Body of pancreas (tissue), 4 donors: ENCODE measurements around the gene ZFPL1. TPM values are rescaled to one million over a fixed set of nuclear protein-coding genes. Genes with fewer than 3 reads are reported as not detected.

Experiments used
- ATAC-seq: fragments of 150-250 bp; one replicate; pipeline ENCODE4 v1.9.1; 2016
- DNase-seq, 4 donors: peaks; one replicate each; pipeline ENCODE4 v3.0.0-alpha.2; 2019
- H3K27ac ChIP-seq, 4 donors: fragments of 200-600 bp; sonication (generic); 1 replicate in 3 of 4; 2 replicates in 1 of 4; pipeline versions ENCODE4 v1.5.1 to v1.6.1; 2016 to 2019; ENCODE audit warnings: mild to moderate bottlenecking in 1 of 4, mixed read lengths in 1 of 4, moderate library complexity in 1 of 4
- H3K27me3 ChIP-seq, 2 donors: fragments of 200-600 bp; sonication (generic); one replicate each; pipeline ENCODE4 v1.6.0; 2016; ENCODE audit warnings: mild to moderate bottlenecking in 1 of 2
- H3K36me3 ChIP-seq, 2 donors: fragments of 200-600 bp; sonication (generic); replicated peaks in 1 of 2; 2 replicates each; pipeline ENCODE4 v1.5.1; 2016; ENCODE audit warnings: low read depth in 2 of 2; ENCODE audit not compliant: insufficient read depth in 1 of 2
- H3K4me1 ChIP-seq: fragments of 200-600 bp; sonication (generic); one replicate; pipeline ENCODE4 v1.6.0; 2016
- H3K4me3 ChIP-seq, 2 donors: fragments of 200-600 bp; sonication (generic); 1 replicate in 1 of 2; 2 replicates in 1 of 2; pipeline ENCODE4 v1.5.1; 2016 to 2019
- H3K9me3 ChIP-seq, 3 donors: fragments of 200-600 bp; sonication (generic); 1 replicate in 2 of 3; 2 replicates in 1 of 3; pipeline ENCODE4 v1.5.1; 2016
- CTCF ChIP-seq, 7 experiments: fragments of 450-650 bp in 4 of 7; fragments of 200-600 bp in 3 of 7; sonication (generic) in 3 of 7; IDR thresholded peaks; one replicate each; pipeline ENCODE4 v1.5.1; 2016 to 2019; ENCODE audit warnings: antibody characterized with exemption in 7 of 7
- POLR2A ChIP-seq, 3 donors: fragments of 450-650 bp; IDR thresholded peaks; one replicate each; pipeline ENCODE4 v1.6.1; 2016; ENCODE audit warnings: antibody characterized with exemption in 3 of 3, mild to moderate bottlenecking in 2 of 3
- WGBS, 2 donors: methylation state at CpG; one replicate each; pipeline ENCODE4 v1.1.5; 2017; 5-methylcytosine and 5-hydroxymethylcytosine counted together
- intact Hi-C: fragments of 100-400 bp; cut with DNase I; formaldehyde crosslinking; loops from one replicate; pipeline ENCODE4 v1.15.1; 2023
- total RNA-seq, 2 donors: library from RNA; depleted of rRNA; stranded (reverse); fragments of >200 nt; gene quantifications; one replicate each; pipeline ENCODE4 v1.1.0, GENCODE V29; 2016

The ZFPL1 gene
- total RNA-seq, 2 donors from 2014 or later: 23.1 to 29.3 TPM

GRCh38 chr11:65124480-65125196 lies 40.6 kb downstream of the ZFPL1 start:
- Histone ChIP-seq H3K4me3 (no peak overlapping the region), H3K4me1 (peaks cover 33% of the 10 kb centered on the region), H3K9me3 (no peaks in the 10 kb centered on the region), H3K36me3 (peaks cover 18 to 34% of the 10 kb centered on the region in 2 donors), H3K27ac (peak overlapping the region in 1 of 4 donors; percentile 6), H3K27me3 (no peaks in the 10 kb centered on the region)
- TF ChIP-seq CTCF (IDR thresholded peaks at IDR 0.05) (no peak), POLR2A (IDR thresholded peaks at IDR 0.05) (no peak)
- ATAC-seq (no peak), DNase-seq (peak in 1 of 4 donors; percentile 9)
- 84 to 87% methylated on average over 5 of the region's 5 CpGs for WGBS, 2 donors
- intact Hi-C loops: no loop called here

- Histone ChIP-seq H3K27ac (peak overlapping the region in 1 of 4 donors; percentile 6), H3K27me3 (no peaks in the 10 kb centered on the region), H3K4me3 (no peak overlapping the region), H3K9me3 (no peaks in the 10 kb centered on the region), H3K36me3 (peaks cover 26 to 40% of the 10 kb centered on the region in 2 donors), H3K4me1 (peaks cover 30% of the 10 kb centered on the region)
- WGBS, 2 donors: 78 to 81% methylated on average over 10 to 12 of the region's 12 CpGs
- TF ChIP-seq POLR2A (IDR thresholded peaks at IDR 0.05) (no peak), CTCF (IDR thresholded peaks at IDR 0.05) (no peak)
- DNase-seq: no peak
- intact Hi-C loops: no loop called here
- ATAC-seq: no peak
Observed at GRCh38 chr11:65125197-65126056, 41.4 kb downstream of the ZFPL1 start.

- intact Hi-C loops: no loop called here
- peaks cover 31% of the 10 kb centered on the region for H3K4me1 ChIP-seq
- no peak overlapping the region for H3K27ac ChIP-seq
- no peaks in the 10 kb centered on the region for H3K27me3 ChIP-seq
- ATAC-seq (no peak), DNase-seq (no peak)
- H3K9me3 ChIP-seq: no peaks in the 10 kb centered on the region
- peak in 1 of 3 donors; percentile 11 for TF ChIP-seq POLR2A (IDR thresholded peaks at IDR 0.05)
- no peak for TF ChIP-seq CTCF (IDR thresholded peaks at IDR 0.05)
- no peak overlapping the region for H3K4me3 ChIP-seq
- peaks cover 30 to 50% of the 10 kb centered on the region in 2 donors for H3K36me3 ChIP-seq
- WGBS, 2 donors: 57 to 83% methylated on average over 2 to 6 of the region's 6 CpGs
Observed at GRCh38 chr11:65126624-65127274, 42.7 kb downstream of the ZFPL1 start.

GRCh38 chr11:65127473-65128181 lies 43.6 kb downstream of the ZFPL1 start:
- peaks cover 36% of the 10 kb centered on the region for H3K4me1 ChIP-seq
- H3K27me3 ChIP-seq: no peaks in the 10 kb centered on the region
- no peak overlapping the region for H3K27ac ChIP-seq
- H3K36me3 ChIP-seq: peaks cover 30 to 57% of the 10 kb centered on the region in 2 donors
- intact Hi-C loops: no loop called here
- no peak overlapping the region for H3K4me3 ChIP-seq
- TF ChIP-seq POLR2A (IDR thresholded peaks at IDR 0.05): no peak
- TF ChIP-seq CTCF (IDR thresholded peaks at IDR 0.05): no peak
- DNase-seq (no peak), ATAC-seq (no peak)
- WGBS, 2 donors: 82 to 85% methylated on average over 7 to 12 of the region's 12 CpGs
- no peaks in the 10 kb centered on the region for H3K9me3 ChIP-seq
